AG04450 (cell line): ENCODE results near the gene LAIR2. TPM values are rescaled to one million over a fixed set of nuclear protein-coding genes. Genes with fewer than 3 reads are reported as not detected.

Source experiments
- CTCF ChIA-PET: fragments of 300-600, 350-600 bp; formaldehyde crosslinking; extraction: SDS; loops from one replicate; lab custom pipeline; 2022; ENCODE audit warnings: antibody characterized with exemption, inconsistent platforms; lab: Charles Lee
- POLR2A ChIA-PET: fragments of 350-600 bp; formaldehyde crosslinking; extraction: SDS; loops from one replicate; lab custom pipeline; 2021; ENCODE audit warnings: antibody characterized with exemption, inconsistent platforms; lab: Yijun Ruan, JAX
- DNase-seq: peaks from one replicate; pipeline ENCODE4 v3.0.0-alpha.2; 2011; ENCODE audit warnings: low read depth, low spot score
- H3K27ac ChIP-seq: one replicate; pipeline ENCODE4 v1.5.1; 2012; ENCODE audit warnings: low read depth, low read length, control low read depth
- H3K27me3 ChIP-seq: one replicate; pipeline ENCODE4 v1.6.0; 2012; ENCODE audit warnings: low read length; ENCODE audit not compliant: control insufficient read depth, insufficient read depth
- H3K4me3 ChIP-seq: 2 replicates; pipeline ENCODE4 v1.5.1; 2011; ENCODE audit warnings: mild to moderate bottlenecking, low read depth, low read length, control low read depth
- H3K9me3 ChIP-seq: 2 replicates; pipeline ENCODE4 v1.5.1; 2012; ENCODE audit warnings: low read length; ENCODE audit not compliant: control insufficient read depth, insufficient read depth
- CTCF ChIP-seq: IDR thresholded peaks from 2 replicates; pipeline ENCODE4 v1.5.1; 2011; ENCODE audit warnings: low read depth, low read length, control low read depth, inconsistent platforms
- polyA minus RNA-seq: library from RNA; depleted of rRNA, polyadenylated mRNA; stranded (reverse); fragments of >200 nt; gene quantifications from 2 replicates; pipeline ENCODE4 v1.2.3, GENCODE V29; 2011; rRNA and poly(A)+ RNA removed
- polyA plus RNA-seq: library from polyadenylated mRNA; depleted of rRNA; stranded (reverse); fragments of >200 nt; gene quantifications from 2 replicates; pipeline ENCODE4 v1.2.3, GENCODE V29; 2011; rRNA removed

Gene LAIR2
- polyA plus RNA-seq: not detected in 2 replicates
- not detected in 2 replicates for polyA minus RNA-seq

DNA sequence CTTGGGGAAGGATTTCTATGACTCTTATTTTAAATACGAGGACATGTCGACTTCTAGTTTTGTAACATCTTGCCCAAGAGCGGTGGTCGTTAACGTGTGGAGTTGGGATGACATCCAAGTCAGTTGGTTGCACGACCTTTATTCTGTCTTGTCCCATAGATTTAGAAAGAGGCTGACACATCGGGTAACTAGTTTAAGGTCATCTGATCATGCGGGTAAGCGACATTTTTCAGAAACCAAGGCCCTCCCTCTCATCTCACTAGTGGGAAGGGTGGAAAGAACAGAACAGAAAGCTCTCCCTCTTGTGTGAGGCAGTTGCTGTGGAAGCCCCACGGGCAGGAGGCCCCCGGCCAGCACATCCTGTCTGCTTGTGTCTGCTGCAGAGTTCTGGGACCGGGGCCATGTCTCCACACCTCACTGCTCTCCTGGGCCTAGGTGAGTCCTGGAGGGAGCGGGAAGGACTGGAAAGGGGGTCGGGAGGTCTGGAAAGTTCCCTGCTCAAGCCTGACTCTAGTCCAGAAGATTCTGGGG, at the start of gene LAIR2:
Gene LAIR2 (plus strand): TSS at position 314 of the 531 bp plus-strand sequence. CDS start 88 bp downstream, at position 402.
- TF ChIP-seq CTCF: no peak
- H3K27ac ChIP-seq: no peak within 1 kb of the TSS
- DNase-seq: no peak
- no peak within 1 kb of the TSS for H3K4me3 ChIP-seq
- no peaks in the 10 kb centered on the region for H3K27me3 ChIP-seq
- ChIA-PET CTCF (interaction anchor here (1.1 kb wide), 1 partner anchor 21 kb away, joined by 5 read pairs; no protein-coding TSS in a partner anchor), POLR2A (no interaction called here)
- H3K9me3 ChIP-seq: peaks cover 19% of the 10 kb centered on the region

GRCh38 chr19:54453921-54454780, 48.5 kb upstream of the LAIR2 start:
- Histone ChIP-seq H3K27me3 (no peaks in the 10 kb centered on the region), H3K9me3 (no peaks in the 10 kb centered on the region; the same call in 1 of the 2 replicates), H3K27ac (no peak overlapping the region), H3K4me3 (no peak overlapping the region)
- no peak for DNase-seq
- POLR2A ChIA-PET: interaction anchor here (1.3 kb wide), 1 partner anchor 8 kb away, joined by 3 read pairs; no protein-coding TSS in a partner anchor
- no peak for TF ChIP-seq CTCF
- CTCF ChIA-PET: interaction anchor here (1.2 kb wide), 1 partner anchor 24 kb away, joined by 3 read pairs; no protein-coding TSS in a partner anchor

- no peak overlapping the region for H3K4me3 ChIP-seq
- TF ChIP-seq CTCF: no peak
- H3K27ac ChIP-seq: no peak overlapping the region
- CTCF ChIA-PET: interaction anchor here (1.2 kb wide), 1 partner anchor 23 kb away, joined by 3 read pairs; no protein-coding TSS in a partner anchor
- H3K9me3 ChIP-seq: no peaks in the 10 kb centered on the region; the same call in 1 of the 2 replicates
- H3K27me3 ChIP-seq: no peaks in the 10 kb centered on the region
- DNase-seq: no peak
- POLR2A ChIA-PET: no interaction called here
Observed at GRCh38 chr19:54454781-54455675, 47.6 kb upstream of the LAIR2 start.

- no peak overlapping the region for H3K4me3 ChIP-seq
- TF ChIP-seq CTCF: no peak
- CTCF ChIA-PET: no interaction called here
- H3K9me3 ChIP-seq: no peaks in the 10 kb centered on the region; the same call in 1 of the 2 replicates
- POLR2A ChIA-PET: no interaction called here
- no peaks in the 10 kb centered on the region for H3K27me3 ChIP-seq
- DNase-seq: no peak
- H3K27ac ChIP-seq: no peak overlapping the region
Observed at GRCh38 chr19:54455786-54456422, 46.7 kb upstream of the LAIR2 start.
